H1 (cell line): ENCODE data around the gene MTO1. TPM values are rescaled to one million over a fixed set of nuclear protein-coding genes. Genes with fewer than 3 reads are reported as not detected.

Experiments used
- CTCF ChIA-PET: fragments of 300-600 bp; sonication (Branson Sonifier 250); formaldehyde crosslinking; loops from one replicate; lab custom pipeline; 2021; ENCODE audit not compliant: partially characterized antibody; lab: Charles Lee
- POLR2A ChIA-PET: fragments of 300-600 bp; sonication (Branson Sonifier 250); formaldehyde crosslinking; loops from one replicate; lab custom pipeline; 2021; ENCODE audit warnings: inconsistent platforms; ENCODE audit not compliant: partially characterized antibody; lab: Charles Lee
- DNase-seq, 2 experiments: peaks; one replicate each; pipeline versions ENCODE4 v3.0.0 to v3.0.0-alpha.2; 2010 to 2022; ENCODE audit warnings: low spot score in 2 of 2, low read depth in 1 of 2, mixed read lengths in 1 of 2
- FAIRE-seq: peaks from 2 replicates; lab custom pipeline; 2011; peaks lifted over from hg19 to GRCh38; lab: Jason Lieb, UNC
- H2AFZ ChIP-seq: 2 replicates; pipeline ENCODE4 v1.8.1; 2012; ENCODE audit warnings: low read length, inconsistent platforms
- H2AK5ac ChIP-seq: 2 replicates; pipeline ENCODE4 v1.6.1; 2013; ENCODE audit warnings: low read depth, low read length
- H2BK120ac ChIP-seq: replicated peaks from 2 replicates; pipeline ENCODE3; 2013; ENCODE audit warnings: low read depth, low read length, inconsistent platforms
- H2BK12ac ChIP-seq: 2 replicates; pipeline ENCODE4 v1.6.1; 2013; ENCODE audit warnings: low read depth, low read length
- H2BK15ac ChIP-seq: 2 replicates; pipeline ENCODE4 v1.6.1; 2013; ENCODE audit warnings: low read length
- H2BK20ac ChIP-seq: 2 replicates; pipeline ENCODE4 v1.6.1; 2013; ENCODE audit warnings: low read length
- H2BK5ac ChIP-seq: 2 replicates; pipeline ENCODE4 v1.6.1; 2013; ENCODE audit warnings: low read depth, low read length
- H3K14ac ChIP-seq: 2 replicates; pipeline ENCODE4 v1.6.1; 2013; ENCODE audit warnings: inconsistent platforms; ENCODE audit not compliant: insufficient read length
- H3K18ac ChIP-seq: 2 replicates; pipeline ENCODE4 v1.6.1; 2013; ENCODE audit warnings: low read length; ENCODE audit errors: extremely low read depth
- H3K23ac ChIP-seq: 2 replicates; pipeline ENCODE4 v1.6.1; 2013; ENCODE audit warnings: inconsistent platforms; ENCODE audit not compliant: insufficient read length
- H3K23me2 ChIP-seq: 2 replicates; pipeline ENCODE4 v1.6.1; 2013; ENCODE audit warnings: low read depth, low read length
- H3K27ac ChIP-seq: 2 replicates; pipeline ENCODE4 v1.6.1; 2011; ENCODE audit warnings: low read depth, low read length, inconsistent platforms
- H3K27me3 ChIP-seq, 4 experiments: replicated peaks in 1 of 4; 1 replicate in 1 of 4; 2 replicates in 3 of 4; pipeline versions ENCODE4 v1.6.1 to v1.8.1; 2011 to 2013; ENCODE audit warnings: low read length in 3 of 4, mild to moderate bottlenecking in 3 of 4, inconsistent platforms in 2 of 4, mixed read lengths in 2 of 4, moderate library complexity in 1 of 4; ENCODE audit not compliant: control insufficient read depth in 3 of 4, insufficient read depth in 3 of 4; ENCODE audit errors: extremely low read depth in 1 of 4
- H3K36me3 ChIP-seq, 4 experiments: 2 replicates each; pipeline versions ENCODE4 v1.6.1 to v1.8.1; 2011 to 2013; ENCODE audit warnings: mild to moderate bottlenecking in 4 of 4, low read length in 3 of 4, moderate library complexity in 2 of 4, control low read depth in 1 of 4, inconsistent platforms in 1 of 4; ENCODE audit not compliant: insufficient read depth in 4 of 4, control insufficient read depth in 2 of 4
- H3K4ac ChIP-seq: replicated peaks from 2 replicates; pipeline ENCODE3; 2013; ENCODE audit warnings: low read length, low read depth, mixed read lengths, inconsistent platforms; ENCODE audit not compliant: insufficient read length
- H3K4me1 ChIP-seq, 4 experiments: replicated peaks in 1 of 4; 1 replicate in 1 of 4; 2 replicates in 3 of 4; pipeline versions ENCODE4 v1.6.1 to v1.8.1; 2011 to 2013; ENCODE audit warnings: low read length in 3 of 4, inconsistent platforms in 2 of 4, mixed read lengths in 1 of 4; ENCODE audit not compliant: insufficient read depth in 4 of 4, control insufficient read depth in 3 of 4
- H3K4me2 ChIP-seq, 2 experiments: 2 replicates each; pipeline versions ENCODE4 v1.6.1 to v1.8.1; 2011 to 2013; ENCODE audit warnings: low read depth in 2 of 2, low read length in 2 of 2, control low read depth in 1 of 2, inconsistent platforms in 1 of 2, mild to moderate bottlenecking in 1 of 2; ENCODE audit not compliant: insufficient read depth in 1 of 2
- H3K4me3 ChIP-seq, 4 experiments: fragments of 200-600, 300-600 bp in 1 of 4; sonication (generic), shearing (Covaris generic), sonication (Bioruptor Twin) in 1 of 4; 2 replicates each; pipeline versions ENCODE4 v1.5.1 to v1.8.1; 2011 to 2016; ENCODE audit warnings: low read length in 4 of 4, low read depth in 3 of 4, control low read depth in 2 of 4, inconsistent platforms in 2 of 4, mild to moderate bottlenecking in 2 of 4, mixed read lengths in 1 of 4, moderate library complexity in 1 of 4; ENCODE audit not compliant: insufficient read depth in 2 of 4; ENCODE audit errors: extremely low read depth in 1 of 4
- H3K56ac ChIP-seq: replicated peaks from 2 replicates; pipeline ENCODE3; 2013; ENCODE audit warnings: low read depth, mild to moderate bottlenecking, mixed read lengths, low read length, inconsistent platforms; ENCODE audit not compliant: insufficient read length
- H3K79me1 ChIP-seq: 2 replicates; pipeline ENCODE4 v1.6.1; 2013; ENCODE audit warnings: low read depth, low read length, control low read depth
- H3K79me2 ChIP-seq, 2 experiments: 2 replicates each; pipeline versions ENCODE4 v1.6.1 to v1.8.1; 2012 to 2013; ENCODE audit warnings: low read length in 2 of 2, mild to moderate bottlenecking in 2 of 2, inconsistent platforms in 1 of 2; ENCODE audit not compliant: insufficient read depth in 2 of 2, control insufficient read depth in 1 of 2
- H3K9ac ChIP-seq, 4 experiments: replicated peaks in 1 of 4; 1 replicate in 1 of 4; 2 replicates in 3 of 4; pipeline versions ENCODE4 v1.6.1 to v1.8.1; 2011 to 2013; ENCODE audit warnings: low read depth in 3 of 4, low read length in 3 of 4, control low read depth in 2 of 4, mild to moderate bottlenecking in 2 of 4, moderate library complexity in 2 of 4, inconsistent platforms in 1 of 4; ENCODE audit errors: extremely low read depth in 1 of 4
- H3K9me3 ChIP-seq, 2 experiments: 2 replicates each; pipeline versions ENCODE4 v1.6.1 to v1.8.1; 2012 to 2013; ENCODE audit warnings: mild to moderate bottlenecking in 2 of 2, moderate library complexity in 2 of 2, control low read depth in 1 of 2, inconsistent platforms in 1 of 2, low read depth in 1 of 2, low read length in 1 of 2, mixed read lengths in 1 of 2; ENCODE audit not compliant: insufficient read depth in 2 of 2
- H4K20me1 ChIP-seq, 2 experiments: replicated peaks in 1 of 2; 2 replicates each; pipeline versions ENCODE3 to v1.8.1; 2011 to 2013; ENCODE audit warnings: inconsistent platforms in 2 of 2, low read length in 2 of 2, mild to moderate bottlenecking in 1 of 2; ENCODE audit not compliant: insufficient read depth in 2 of 2, control insufficient read depth in 1 of 2
- H4K5ac ChIP-seq: 2 replicates; pipeline ENCODE4 v1.6.1; 2013; ENCODE audit warnings: low read length, low read depth, mixed read lengths, inconsistent platforms; ENCODE audit not compliant: insufficient read length
- H4K8ac ChIP-seq: 2 replicates; pipeline ENCODE4 v1.8.0; 2013; ENCODE audit warnings: mild to moderate bottlenecking, moderate library complexity, low read length, inconsistent platforms; ENCODE audit not compliant: insufficient read depth; ENCODE audit errors: extremely low read depth
- H4K91ac ChIP-seq: replicated peaks from 2 replicates; pipeline ENCODE3; 2013; ENCODE audit warnings: low read length, mixed read lengths, inconsistent platforms; ENCODE audit not compliant: insufficient read length
- KDM1A ChIP-seq: fragments of 200-600, 300-600 bp; sonication (generic); IDR thresholded peaks from 2 replicates; pipeline ENCODE4 v1.7.1; 2016; ENCODE audit warnings: mild to moderate bottlenecking, low read length, borderline replicate concordance
- TAF1 ChIP-seq: IDR thresholded peaks from 2 replicates; pipeline ENCODE4 v1.6.1; 2011; ENCODE audit warnings: mild to moderate bottlenecking, low read depth, low read length
- YY1 ChIP-seq: IDR thresholded peaks from 2 replicates; pipeline ENCODE4 v1.6.1; 2011; ENCODE audit warnings: low read depth, mild to moderate bottlenecking, low read length
- ZNF274 ChIP-seq: IDR thresholded peaks from 2 replicates; pipeline ENCODE4 v1.7.0; 2012; ENCODE audit warnings: low read length, borderline replicate concordance; ENCODE audit errors: extremely low read depth
- WGBS, 2 experiments: shearing (Covaris generic) in 1 of 2; methylation state at CpG; one replicate each; pipeline versions ENCODE4 v1.1.6 to v1.1.7; 2013 to 2015; ENCODE audit warnings: low lambda C conversion rate in 2 of 2, mixed read lengths in 2 of 2, inconsistent platforms in 1 of 2, low coverage in 1 of 2, missing lambda C conversion rate in 1 of 2; ENCODE audit not compliant: insufficient replicate concordance in 2 of 2, insufficient coverage in 1 of 2, insufficient read length in 1 of 2; ENCODE audit errors: extremely low coverage in 1 of 2, missing lambda C conversion rate in 1 of 2; 5-methylcytosine and 5-hydroxymethylcytosine counted together
- polyA plus RNA-seq, 7 experiments: library from polyadenylated mRNA; depleted of rRNA in 3 of 7; stranded (reverse) in 5 of 7; unstranded in 2 of 7; fragments of >200 nt in 5 of 7; fragments of 200-250 nt in 2 of 7; gene quantifications; 1 replicate in 5 of 7; 2 replicates in 1 of 7; 4 replicates in 1 of 7; pipeline versions ENCODE4 v1.2.1 to v1.2.3, GENCODE V29; 2011 to 2013; ENCODE audit warnings: missing spikeins in 2 of 7, mixed read lengths in 2 of 7
- total RNA-seq: library from RNA; stranded (reverse); fragmentation: NEBNext Ultra II Directional; extraction: Animal tissue kit (Norgen Biotek cat#: 25700); gene quantifications from 2 replicates; pipeline ENCODE4 v1.2.1, GENCODE V29; 2021

Gene MTO1
- total and polyA plus RNA-seq, 2 of the 8 experiments (the other 6 are each of a cell fraction or from before 2014, with no cell fraction given) = 20.9 to 31.6 TPM

- TF ChIP-seq ZNF274 (no peak), YY1 (no peak), TAF1 (no peak), KDM1A (no peak)
- Histone ChIP-seq H3K4ac (no peak overlapping the region), H3K9ac (no peak overlapping the region), H2BK120ac (no peak overlapping the region), H3K36me3 (no peaks in the 10 kb centered on the region), H3K4me1 (no peaks in the 10 kb centered on the region), H3K79me1 (no peaks in the 10 kb centered on the region), H4K91ac (no peak overlapping the region), H3K18ac (no peak overlapping the region), H3K23ac (no peak overlapping the region), H3K27me3 (no peaks in the 10 kb centered on the region), H4K5ac (no peak overlapping the region), H3K27ac (no peak overlapping the region), H3K4me3 (no peak overlapping the region), H3K23me2 (no peaks in the 10 kb centered on the region), H2BK12ac (no peak overlapping the region), H3K79me2 (no peaks in the 10 kb centered on the region), H4K20me1 (no peaks in the 10 kb centered on the region), H3K56ac (no peak overlapping the region), H2AFZ (no peak overlapping the region), H2BK5ac (no peak overlapping the region), H4K8ac (no peak overlapping the region), H2BK20ac (no peak overlapping the region), H3K9me3 (no peaks in the 10 kb centered on the region), H3K4me2 (no peak overlapping the region), H2BK15ac (no peak overlapping the region), H3K14ac (no peak overlapping the region), H2AK5ac (no peak overlapping the region)
- ChIA-PET CTCF (interaction anchor here (1.0 to 1.5 kb wide), 2 partner anchors 10 to 16 kb away, joined by 3 to 5 read pairs; no protein-coding TSS in a partner anchor), POLR2A (interaction anchor here (0.9 to 27.5 kb wide), 4 partner anchors 12 to 46 kb away, joined by 3 to 1482 read pairs (median 46); partner anchors contain the start of gene EEF1A1)
- FAIRE-seq (no peak), DNase-seq (no peak)
- 90% methylated on average over 3 of the region's 3 CpGs; no CpG with 5 or more reads in 1 of the 2 experiments for WGBS, 2 experiments
These were observed 70.8 kb downstream of the MTO1 start for GRCh38 chr6:73532293-73532692.
